ENCODE results near the gene MRPL30. TPM values are rescaled to one million over a fixed set of nuclear protein-coding genes. Genes with fewer than 3 reads are reported as not detected.
"Not testable (repeated sequence)": the region's sequence is repeated elsewhere in the genome, so short reads cannot be mapped to it uniquely, and the experiment has no call there.

Gene MRPL30
- total RNA-seq, 1 experiment from 2014 or later: 29.1 TPM

DNA sequence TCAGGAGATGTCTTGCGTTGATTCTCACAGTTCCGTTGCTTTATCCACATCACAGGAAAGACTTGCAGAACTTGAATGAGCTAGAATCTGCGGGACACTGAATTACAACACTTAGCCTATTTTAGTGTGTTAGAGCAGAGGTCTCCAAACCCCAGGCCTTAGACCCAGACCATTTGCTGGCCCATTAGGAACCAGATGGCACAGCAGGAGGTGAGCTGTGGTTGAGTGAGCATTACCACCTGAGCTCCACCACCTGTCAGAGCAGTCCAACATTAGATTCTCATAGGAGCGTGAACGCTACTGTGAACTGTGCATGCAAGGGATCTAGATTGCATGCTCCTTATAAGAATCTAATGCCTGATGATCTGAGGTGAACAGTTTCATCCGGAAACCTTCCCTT lies 3.8 kb downstream of the MRPL30 start:
- no peak for DNase-seq (ENCODE audit: low read depth)

DNA sequence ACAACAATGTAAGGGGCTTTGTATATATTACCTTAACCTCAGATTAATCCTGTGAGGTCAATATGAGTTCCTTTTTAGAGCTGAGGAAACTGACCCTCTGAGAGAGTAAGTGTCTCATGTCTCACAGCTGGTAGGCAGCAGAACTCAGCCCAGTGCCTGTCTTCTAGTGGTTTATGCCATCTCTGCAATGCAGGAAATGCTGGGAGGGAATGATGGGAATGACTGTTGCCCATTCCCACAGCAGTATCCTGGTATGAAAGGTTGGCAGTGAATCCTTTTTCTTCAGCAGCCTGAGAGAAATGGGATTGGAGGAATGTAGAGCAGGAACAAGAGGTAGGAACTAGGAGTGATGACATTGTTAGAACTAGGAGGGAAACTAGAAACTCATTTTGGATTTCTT lies 6.0 kb downstream of the MRPL30 start:
- no peak for DNase-seq (ENCODE audit: low read depth)

DNA sequence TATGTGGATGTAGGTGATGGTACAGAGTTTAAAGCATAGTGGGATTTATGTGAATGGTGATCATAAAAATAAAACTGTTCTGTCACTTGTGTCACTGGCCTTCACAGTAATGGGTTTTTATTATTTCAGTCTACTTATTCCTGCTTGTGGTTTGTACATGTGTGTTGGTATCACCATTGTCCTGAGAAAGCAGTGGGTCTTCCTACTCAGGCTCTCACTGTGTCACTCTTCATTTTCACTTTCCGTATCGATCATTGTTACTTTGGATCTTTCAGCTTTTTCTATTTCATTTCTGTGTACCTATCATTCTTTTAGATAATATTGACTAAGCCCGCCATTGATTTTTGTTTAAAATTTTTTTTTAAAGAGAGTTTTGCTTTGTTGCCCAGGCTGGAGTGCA lies 7.4 kb downstream of the MRPL30 start:
- DNase-seq (ENCODE audit: low read depth): no peak

DNA sequence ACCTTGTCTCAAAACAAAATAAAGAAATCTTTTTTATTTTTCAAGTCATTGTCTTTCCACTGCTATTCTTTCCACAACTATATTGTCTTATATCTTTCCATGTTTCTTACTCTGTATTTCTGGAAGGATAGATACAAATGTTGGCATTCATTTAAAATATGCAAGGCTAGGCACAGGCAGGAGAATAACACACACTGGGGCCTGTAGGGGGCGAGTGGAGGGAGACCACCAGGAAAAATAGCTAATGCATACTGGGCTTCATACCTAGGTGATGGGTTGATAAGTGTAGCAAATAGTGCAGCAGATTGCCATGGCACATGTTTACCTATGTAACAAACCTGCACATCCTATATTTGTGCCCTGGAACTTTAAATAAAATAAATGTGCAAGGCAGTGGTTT lies 9.6 kb downstream of the MRPL30 start:
- DNase-seq (ENCODE audit: low read depth): no peak

DNA sequence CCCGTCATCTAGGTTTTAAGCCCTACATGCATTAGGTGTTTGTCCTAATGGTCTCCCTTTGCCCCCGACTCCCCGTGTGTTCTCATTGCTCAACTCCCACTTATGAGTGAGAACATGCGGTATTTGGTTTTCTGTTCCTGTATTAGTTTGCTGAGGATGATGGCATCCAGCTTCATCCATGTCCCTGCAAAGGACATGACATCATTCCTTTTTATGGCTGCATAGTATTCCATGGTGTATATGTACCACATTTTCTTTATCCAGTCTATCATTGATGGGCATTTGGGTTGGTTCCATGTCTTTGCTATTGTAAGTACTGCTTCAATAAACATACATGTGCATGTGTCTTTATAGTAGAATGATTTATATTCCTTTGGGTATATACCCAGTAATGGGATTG lies 11.4 kb downstream of the MRPL30 start:
- not testable (repeated sequence) for DNase-seq (ENCODE audit: low read depth)

DNA sequence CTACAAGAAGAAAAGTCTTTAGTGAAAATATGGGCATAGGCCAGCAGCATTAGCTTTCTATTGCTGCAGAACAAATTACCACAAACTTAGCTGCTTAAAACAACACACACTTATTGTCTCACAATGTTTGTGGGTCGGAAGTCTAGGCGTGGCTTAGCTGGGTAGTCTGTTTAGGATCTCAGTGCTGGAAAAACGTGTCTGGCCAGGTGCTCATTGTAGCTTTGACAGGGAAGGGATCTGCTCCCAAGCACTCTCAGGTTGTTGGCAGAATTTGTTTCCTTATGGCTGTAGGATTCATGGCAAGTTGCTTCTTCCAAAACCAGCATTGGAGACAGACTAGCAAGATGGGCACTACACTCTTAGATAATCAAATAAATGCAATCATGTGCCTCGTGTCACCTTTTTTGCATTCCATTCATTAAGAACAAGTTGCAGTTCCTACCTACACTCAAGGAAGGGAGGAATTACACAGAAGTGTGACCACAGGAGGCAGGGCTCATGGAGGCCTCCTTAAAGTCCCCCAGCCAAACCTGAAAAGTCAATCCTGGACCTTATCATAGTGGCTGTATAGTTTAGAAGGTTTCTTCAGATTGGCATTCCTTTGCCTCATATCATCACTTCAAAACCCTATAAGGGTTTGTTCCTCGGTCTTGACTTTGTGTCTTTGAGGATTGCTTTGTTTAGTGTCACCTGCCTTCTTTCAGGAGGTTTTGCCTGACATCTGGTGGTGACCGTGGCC lies 17.3 kb downstream of the MRPL30 start:
- DNase-seq (ENCODE audit: low read depth): no peak

DNA sequence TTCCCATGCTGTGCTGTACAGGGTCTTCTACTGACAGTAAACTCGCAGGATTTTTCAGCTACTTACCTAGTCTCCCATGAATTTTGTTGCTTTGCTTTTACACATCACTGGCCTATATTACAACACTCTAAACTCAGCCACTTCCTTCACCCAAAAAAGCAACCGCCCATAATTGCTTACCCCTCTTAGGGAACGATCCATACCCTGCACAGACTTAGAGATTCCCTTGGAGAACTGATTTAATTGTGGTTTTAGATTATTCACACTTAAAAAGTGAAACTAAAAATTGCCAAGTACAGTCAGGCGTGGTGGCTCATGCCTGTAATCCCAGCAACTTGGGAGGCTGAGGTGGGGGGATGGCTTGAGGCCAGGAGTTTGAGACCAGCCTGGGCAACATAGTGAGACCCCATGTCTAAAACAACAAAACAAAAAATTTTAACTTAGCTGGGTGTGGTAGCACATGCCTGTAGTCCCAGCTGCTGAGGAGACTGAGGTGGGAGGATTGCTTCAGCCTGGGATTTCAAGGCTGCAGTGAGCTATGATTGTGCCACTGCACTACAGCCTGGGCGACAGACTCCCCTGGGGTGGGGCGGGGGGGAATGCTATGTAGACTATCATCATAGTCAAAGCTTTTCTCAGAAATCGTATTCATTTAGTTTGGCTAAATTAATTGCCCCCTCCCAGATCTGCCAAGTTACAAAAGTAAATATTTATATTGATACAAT lies 19.3 kb downstream of the MRPL30 start:
- no peak for DNase-seq (ENCODE audit: low read depth)

DNA sequence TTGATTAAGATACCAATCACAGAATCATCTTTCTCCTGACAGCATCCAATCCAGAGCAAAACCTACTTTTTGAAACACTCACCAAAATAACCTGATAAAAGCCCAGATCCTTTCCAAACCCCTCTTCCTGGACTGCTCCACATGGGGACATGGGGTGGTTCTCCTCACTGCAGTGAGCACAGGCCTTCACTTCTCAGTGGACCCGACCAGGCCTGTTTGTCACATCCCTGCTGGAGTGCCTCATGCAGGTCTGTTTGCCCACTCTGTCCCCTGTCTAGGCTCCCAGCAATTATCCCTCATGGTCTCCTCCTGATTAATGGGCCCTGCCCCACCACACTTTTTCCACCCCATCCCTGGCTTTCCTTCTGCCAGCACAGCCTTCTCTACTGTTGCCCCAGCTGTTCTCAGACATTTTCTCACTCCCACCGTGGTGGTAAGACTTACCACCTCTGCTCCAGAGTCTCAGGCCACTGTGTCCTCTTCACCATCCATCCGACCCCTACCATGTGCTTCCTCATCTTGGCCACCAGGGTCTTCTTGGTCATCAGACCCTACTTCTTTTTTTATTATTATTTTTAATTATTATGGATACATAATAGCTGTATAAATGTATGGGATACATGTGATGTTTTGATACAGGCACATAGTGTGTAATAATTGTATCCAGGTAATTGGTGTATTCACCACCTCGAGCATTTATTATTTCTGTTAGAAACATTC lies 21.1 kb downstream of the MRPL30 start:
- no peak for DNase-seq (ENCODE audit: low read depth)

DNA sequence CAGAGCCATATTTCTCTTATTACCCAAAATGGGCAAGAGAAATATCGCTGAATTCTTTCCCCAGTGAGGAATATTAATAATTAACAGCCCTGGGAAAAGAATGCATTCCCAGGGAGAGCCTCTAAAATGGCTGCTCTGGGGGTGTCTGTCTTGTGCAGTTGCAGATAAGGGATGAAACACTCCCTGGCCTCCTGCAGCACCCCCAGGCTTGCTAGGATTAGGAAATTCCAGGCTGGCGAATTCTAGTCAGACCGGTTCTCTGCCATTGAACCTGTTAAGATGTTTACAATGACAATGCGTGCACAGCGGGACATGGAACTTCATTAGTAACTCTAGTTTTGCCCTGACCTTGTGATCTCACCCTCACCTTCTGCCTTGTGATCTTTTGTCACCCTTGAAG lies 24.5 kb downstream of the MRPL30 start:
- DNase-seq (ENCODE audit: low read depth): no peak

DNA sequence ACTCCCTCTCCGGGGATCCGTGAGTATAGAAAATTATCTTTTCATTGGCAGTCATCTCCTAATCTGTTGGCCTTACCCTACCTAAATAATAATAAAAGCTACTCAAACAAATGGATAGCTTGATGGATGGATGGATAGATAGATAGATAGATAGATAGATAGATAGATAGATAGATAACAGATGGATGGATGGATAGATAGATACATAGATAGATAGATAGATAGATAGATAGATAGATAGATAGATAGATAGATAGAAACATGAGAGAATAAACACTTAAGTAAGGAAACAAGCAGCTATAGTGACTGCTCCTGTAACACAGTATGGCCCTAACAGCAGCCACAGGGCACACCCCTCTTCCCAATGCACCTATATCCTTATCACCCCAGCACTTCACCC lies 35.1 kb downstream of the MRPL30 start:
- no peak for DNase-seq (ENCODE audit: low read depth)

DNA sequence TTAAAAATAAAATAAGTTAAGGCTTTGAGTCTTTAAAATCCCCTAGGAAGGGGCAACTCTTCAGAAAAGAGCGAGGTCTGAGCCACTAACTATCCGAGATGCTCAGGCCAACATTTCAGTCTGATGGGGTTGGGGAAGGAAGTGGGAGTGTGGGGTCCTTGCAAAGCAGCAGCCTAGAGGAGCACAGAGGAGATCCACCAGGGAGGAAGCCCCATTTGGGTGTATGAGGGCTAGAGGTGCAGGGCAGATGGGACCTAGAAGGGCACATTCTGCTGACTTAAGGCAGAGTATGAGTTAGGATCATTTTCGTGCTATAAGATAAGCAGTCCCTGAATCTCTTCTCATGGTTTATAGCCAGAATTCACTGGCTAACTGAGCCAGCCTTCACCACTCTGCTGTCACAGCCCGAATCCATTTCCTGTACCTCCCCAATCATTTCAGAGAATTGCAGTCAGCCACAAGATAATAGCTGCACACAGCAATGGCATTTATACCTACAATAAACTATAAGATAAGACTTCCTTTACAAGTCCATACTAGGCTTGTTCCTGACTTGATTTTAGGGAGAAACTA lies 37.0 kb downstream of the MRPL30 start:
- no peak for DNase-seq (ENCODE audit: low read depth)

DNA sequence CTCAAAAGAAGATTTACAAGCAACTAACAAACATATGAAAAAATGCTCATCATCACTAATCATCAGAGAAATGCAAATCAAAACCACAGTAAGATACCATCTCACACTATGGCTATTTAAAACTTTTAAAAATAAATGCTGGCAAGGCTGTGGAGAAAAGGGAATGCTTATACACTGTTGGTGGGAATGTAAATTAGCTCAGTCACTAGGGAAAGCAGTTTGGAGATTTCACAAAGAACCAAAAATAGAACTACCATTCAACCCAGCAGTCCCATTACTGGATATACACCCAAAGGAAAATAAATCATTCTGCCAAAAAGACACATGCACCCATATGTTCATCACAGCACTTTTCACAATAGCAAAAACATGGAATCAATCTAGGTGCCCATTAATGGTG lies 52.2 kb downstream of the MRPL30 start:
- DNase-seq (ENCODE audit: low read depth): not testable (repeated sequence)

DNA sequence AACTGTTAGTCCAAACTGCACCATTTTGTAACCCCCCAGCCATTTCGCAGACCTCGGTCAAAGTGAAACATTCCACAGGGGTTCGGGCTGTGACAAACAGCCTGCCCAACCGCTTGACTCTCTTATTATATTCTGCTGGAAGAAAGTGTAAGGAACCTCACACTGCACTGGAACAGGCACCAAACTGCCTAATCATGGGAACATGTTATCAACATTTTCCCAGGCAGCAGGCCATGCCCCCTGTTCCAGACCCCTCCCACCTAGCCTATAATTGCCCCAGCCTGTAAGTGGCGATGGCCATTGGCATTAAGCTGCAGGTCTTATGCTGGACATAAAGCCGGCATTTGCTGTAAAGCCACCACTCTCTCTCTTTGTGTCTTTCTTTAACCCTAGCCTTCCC lies 57.6 kb downstream of the MRPL30 start:
- DNase-seq (ENCODE audit: low read depth): no peak

DNA sequence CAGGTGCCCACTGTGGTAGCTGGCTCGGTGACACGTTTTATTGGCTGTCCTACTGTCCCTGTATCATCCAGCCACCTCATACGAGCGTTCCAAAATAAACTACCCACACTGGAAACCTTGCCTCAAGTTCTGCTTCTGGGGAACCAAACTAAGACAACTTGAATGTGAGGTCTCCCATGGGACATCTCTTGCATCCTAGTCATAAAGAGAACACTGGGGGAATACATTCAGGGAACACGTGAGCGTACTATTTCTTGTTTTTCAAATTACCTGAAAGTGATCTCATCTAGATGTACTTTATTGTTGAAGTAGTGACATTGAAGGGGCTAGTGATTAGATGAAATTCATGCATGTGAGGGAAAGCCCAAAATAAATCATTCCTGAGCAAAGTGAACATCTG lies 59.4 kb downstream of the MRPL30 start:
- no peak for DNase-seq (ENCODE audit: low read depth)

DNA sequence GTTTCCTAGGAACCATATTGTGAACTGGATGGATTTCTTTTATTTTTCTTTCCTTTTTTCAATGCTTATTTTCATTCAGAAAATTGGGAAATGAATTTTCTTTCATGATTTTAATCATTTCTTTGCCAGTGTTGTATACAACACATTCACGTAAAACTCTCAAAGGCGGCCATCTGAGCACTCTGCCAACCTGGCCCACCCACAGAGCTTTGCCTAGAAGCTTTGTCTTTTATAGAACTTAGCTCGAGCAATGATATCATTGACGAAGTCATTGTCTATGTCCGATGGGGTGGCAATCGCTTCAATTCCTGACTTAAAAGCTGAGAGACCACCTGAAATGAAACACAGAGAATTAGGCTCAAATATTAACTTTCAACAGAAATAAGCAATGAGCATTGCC lies 61.2 kb downstream of the MRPL30 start:
- DNase-seq (ENCODE audit: low read depth): no peak

Other genes starting within 250 kb of the MRPL30 start
- not detected in 2 replicates for gene CRACDL, start 245.0 kb upstream of the MRPL30 start, total RNA-seq (2014; rRNA removed; shearing (Covaris generic))
- gene C2orf15, start 39.5 kb upstream of the MRPL30 start, total RNA-seq (2014; rRNA removed; shearing (Covaris generic)): 0.39 and 1.4 TPM in 2 replicates
- 0.71 and 4.8 TPM in 2 replicates for gene TSGA10, start 26.2 kb upstream of the MRPL30 start, total RNA-seq (2014; rRNA removed; shearing (Covaris generic))
- gene LIPT1, start 26.2 kb upstream of the MRPL30 start, total RNA-seq (2014; rRNA removed; shearing (Covaris generic)): 4.5 and 6.2 TPM in 2 replicates
- 42.0 and 55.1 TPM in 2 replicates for gene MITD1, start 126 bp upstream of the MRPL30 start, total RNA-seq (2014; rRNA removed; shearing (Covaris generic))
- 0.84 TPM in 1 of 2 replicates, not detected in the other for gene LYG2, start 74.5 kb downstream of the MRPL30 start, total RNA-seq (2014; rRNA removed; shearing (Covaris generic))
- gene LYG1, start 120.0 kb downstream of the MRPL30 start, total RNA-seq (2014; rRNA removed; shearing (Covaris generic)): 0.96 TPM in 1 of 2 replicates, not detected in the other
- gene TXNDC9, start 155.1 kb downstream of the MRPL30 start, total RNA-seq (2014; rRNA removed; shearing (Covaris generic)): 79.4 and 83.6 TPM in 2 replicates
- gene EIF5B, start 156.2 kb downstream of the MRPL30 start, total RNA-seq (2014; rRNA removed; shearing (Covaris generic)): 8.5 and 11.7 TPM in 2 replicates